C4-2B (cell line): ENCODE data around the gene AMTN.

Experiments used
- ZFX ChIP-seq: fragments of 450-650 bp; IDR thresholded peaks from 2 replicates; pipeline ENCODE4 v1.6.1; 2017
- TF ChIP-seq, protein P1 (sequence below): fragments of 450-650 bp; conservative IDR thresholded peaks from 2 replicates; pipeline ENCODE4 v1.5.1; 2017; ENCODE audit warnings: mild to moderate bottlenecking

DNA sequence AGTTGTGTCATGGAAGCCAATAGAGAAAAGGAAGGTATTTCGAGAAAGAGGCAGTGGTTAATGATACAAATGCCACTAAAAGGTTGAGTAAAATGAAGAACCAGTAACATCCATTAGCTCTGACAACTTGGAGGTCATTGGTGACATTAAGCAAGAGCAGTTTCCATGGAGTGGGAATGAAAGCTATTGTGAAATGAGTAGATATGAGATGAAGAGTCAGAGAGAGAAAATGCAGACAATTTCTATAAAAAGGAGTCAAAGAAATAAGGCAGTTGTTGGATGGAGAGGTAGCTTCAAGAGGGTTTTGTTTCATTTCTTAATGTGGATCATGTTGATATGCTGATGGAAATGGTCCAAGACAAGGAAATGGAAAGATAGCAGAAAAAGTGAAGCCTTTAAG, 9.6 kb upstream of the AMTN start:
- TF ChIP-seq, protein P1, sequence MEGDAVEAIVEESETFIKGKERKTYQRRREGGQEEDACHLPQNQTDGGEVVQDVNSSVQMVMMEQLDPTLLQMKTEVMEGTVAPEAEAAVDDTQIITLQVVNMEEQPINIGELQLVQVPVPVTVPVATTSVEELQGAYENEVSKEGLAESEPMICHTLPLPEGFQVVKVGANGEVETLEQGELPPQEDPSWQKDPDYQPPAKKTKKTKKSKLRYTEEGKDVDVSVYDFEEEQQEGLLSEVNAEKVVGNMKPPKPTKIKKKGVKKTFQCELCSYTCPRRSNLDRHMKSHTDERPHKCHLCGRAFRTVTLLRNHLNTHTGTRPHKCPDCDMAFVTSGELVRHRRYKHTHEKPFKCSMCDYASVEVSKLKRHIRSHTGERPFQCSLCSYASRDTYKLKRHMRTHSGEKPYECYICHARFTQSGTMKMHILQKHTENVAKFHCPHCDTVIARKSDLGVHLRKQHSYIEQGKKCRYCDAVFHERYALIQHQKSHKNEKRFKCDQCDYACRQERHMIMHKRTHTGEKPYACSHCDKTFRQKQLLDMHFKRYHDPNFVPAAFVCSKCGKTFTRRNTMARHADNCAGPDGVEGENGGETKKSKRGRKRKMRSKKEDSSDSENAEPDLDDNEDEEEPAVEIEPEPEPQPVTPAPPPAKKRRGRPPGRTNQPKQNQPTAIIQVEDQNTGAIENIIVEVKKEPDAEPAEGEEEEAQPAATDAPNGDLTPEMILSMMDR: no peak
- no peak for TF ChIP-seq ZFX
